Measurements from ENCODE around the gene SLC2A8.

Gene SLC2A8

GRCh38 chr9:127457191-127457878 lies 60.4 kb downstream of the SLC2A8 start:
- Histone ChIP-seq H4K5ac (ENCODE audit: low read length) (no peak overlapping the region), H3K27me3 (ENCODE audit: insufficient read depth, low read length, poor library complexity) (no peaks in the 10 kb centered on the region), H3K36me3 (ENCODE audit: control insufficient read depth, insufficient read depth, low read length) (peaks cover 5% of the 10 kb centered on the region), H3K4ac (ENCODE audit: low read depth, low read length) (no peak overlapping the region), H2BK15ac (replicated peaks; ENCODE audit: low read depth) (no peak overlapping the region), H3K27ac (ENCODE audit: low read depth, low read length) (no peak overlapping the region), H3K23ac (ENCODE audit: low read length) (no peak overlapping the region), H2AK5ac (ENCODE audit: low read length) (no peak overlapping the region), H2BK120ac (ENCODE audit: low read depth, low read length) (no peak overlapping the region), H3K18ac (ENCODE audit: low read length) (no peak overlapping the region), H3K79me2 (ENCODE audit: control insufficient read depth, insufficient read depth, low read length) (peaks cover 3% of the 10 kb centered on the region), H4K8ac (ENCODE audit: low read depth, low read length) (no peak overlapping the region), H2BK5ac (ENCODE audit: low read length) (no peak overlapping the region), H3K79me1 (ENCODE audit: low read length) (peaks cover 3% of the 10 kb centered on the region), H3K9ac (ENCODE audit: low read length) (no peak overlapping the region), H3K4me2 (ENCODE audit: low read length) (no peak overlapping the region), H3K4me1 (ENCODE audit: control insufficient read depth, low read depth, low read length) (peaks cover 3% of the 10 kb centered on the region), H3K56ac (ENCODE audit: low read length) (no peak overlapping the region), H3K4me3 (ENCODE audit: low read length) (no peak overlapping the region)
- DNase-seq, result peak; percentile 27
- WGBS (ENCODE audit: extremely low coverage, insufficient coverage, low lambda C conversion rate), result no CpG with 5 or more reads among the region's 17 CpGs

Small RNAs within 50 kb of the gene (small RNA-seq; reads per million reads assigned to genes)
- 258 reads per million, percentile 97 among the genes with 10 or more reads in this experiment for gene SNORA65 (ENCODE audit: insufficient read depth)

All from mesendoderm (in vitro differentiated cells).